ENCODE data around the gene HBS1L. TPM values are rescaled to one million over a fixed set of nuclear protein-coding genes. Genes with fewer than 3 reads are reported as not detected.

Gene HBS1L
- total RNA-seq, 1 experiment from 2014 or later, result 95.4 TPM

DNA sequence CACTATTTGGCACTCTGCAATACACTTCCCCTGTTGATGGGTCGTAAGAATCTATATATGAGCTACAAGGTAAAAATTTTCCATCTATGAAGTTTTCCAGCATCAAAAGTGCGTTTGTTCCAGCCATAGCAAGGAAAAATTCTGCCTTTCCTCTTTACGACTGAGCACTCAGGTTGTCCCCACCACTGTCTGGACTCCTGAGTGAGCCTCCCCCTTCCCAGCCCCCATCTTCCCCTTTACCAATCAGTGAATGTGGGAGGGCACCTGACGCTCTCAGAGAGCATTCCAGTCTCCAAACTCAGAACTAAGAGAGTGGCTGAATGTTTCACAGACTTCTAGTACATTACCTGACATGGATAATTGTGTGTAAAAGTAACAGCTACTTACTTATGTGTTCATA, 104.7 kb downstream of the HBS1L start, which contains the start of gene ALDH8A1 (continued):
- TF ChIP-seq, protein P1, sequence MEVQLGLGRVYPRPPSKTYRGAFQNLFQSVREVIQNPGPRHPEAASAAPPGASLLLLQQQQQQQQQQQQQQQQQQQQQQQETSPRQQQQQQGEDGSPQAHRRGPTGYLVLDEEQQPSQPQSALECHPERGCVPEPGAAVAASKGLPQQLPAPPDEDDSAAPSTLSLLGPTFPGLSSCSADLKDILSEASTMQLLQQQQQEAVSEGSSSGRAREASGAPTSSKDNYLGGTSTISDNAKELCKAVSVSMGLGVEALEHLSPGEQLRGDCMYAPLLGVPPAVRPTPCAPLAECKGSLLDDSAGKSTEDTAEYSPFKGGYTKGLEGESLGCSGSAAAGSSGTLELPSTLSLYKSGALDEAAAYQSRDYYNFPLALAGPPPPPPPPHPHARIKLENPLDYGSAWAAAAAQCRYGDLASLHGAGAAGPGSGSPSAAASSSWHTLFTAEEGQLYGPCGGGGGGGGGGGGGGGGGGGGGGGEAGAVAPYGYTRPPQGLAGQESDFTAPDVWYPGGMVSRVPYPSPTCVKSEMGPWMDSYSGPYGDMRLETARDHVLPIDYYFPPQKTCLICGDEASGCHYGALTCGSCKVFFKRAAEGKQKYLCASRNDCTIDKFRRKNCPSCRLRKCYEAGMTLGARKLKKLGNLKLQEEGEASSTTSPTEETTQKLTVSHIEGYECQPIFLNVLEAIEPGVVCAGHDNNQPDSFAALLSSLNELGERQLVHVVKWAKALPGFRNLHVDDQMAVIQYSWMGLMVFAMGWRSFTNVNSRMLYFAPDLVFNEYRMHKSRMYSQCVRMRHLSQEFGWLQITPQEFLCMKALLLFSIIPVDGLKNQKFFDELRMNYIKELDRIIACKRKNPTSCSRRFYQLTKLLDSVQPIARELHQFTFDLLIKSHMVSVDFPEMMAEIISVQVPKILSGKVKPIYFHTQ (CRISPR knock-in tag; IDR thresholded peaks at IDR 0.05), result no peak
- TF ChIP-seq FOXP1 (CRISPR knock-in tag; IDR thresholded peaks at IDR 0.05; ENCODE audit: borderline replicate concordance) (no peak), SMAD3 (CRISPR knock-in tag; IDR thresholded peaks at IDR 0.05; ENCODE audit: borderline replicate concordance) (no peak), ATF3 (CRISPR knock-in tag; conservative IDR thresholded peaks at IDR 0.05) (no peak), EMX1 (CRISPR knock-in tag; IDR thresholded peaks at IDR 0.05) (no peak), NFE2L1 (CRISPR knock-in tag; IDR thresholded peaks at IDR 0.05) (no peak)
- TF ChIP-seq, protein P2, sequence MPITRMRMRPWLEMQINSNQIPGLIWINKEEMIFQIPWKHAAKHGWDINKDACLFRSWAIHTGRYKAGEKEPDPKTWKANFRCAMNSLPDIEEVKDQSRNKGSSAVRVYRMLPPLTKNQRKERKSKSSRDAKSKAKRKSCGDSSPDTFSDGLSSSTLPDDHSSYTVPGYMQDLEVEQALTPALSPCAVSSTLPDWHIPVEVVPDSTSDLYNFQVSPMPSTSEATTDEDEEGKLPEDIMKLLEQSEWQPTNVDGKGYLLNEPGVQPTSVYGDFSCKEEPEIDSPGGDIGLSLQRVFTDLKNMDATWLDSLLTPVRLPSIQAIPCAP (CRISPR knock-in tag; IDR thresholded peaks at IDR 0.05), result no peak

DNA sequence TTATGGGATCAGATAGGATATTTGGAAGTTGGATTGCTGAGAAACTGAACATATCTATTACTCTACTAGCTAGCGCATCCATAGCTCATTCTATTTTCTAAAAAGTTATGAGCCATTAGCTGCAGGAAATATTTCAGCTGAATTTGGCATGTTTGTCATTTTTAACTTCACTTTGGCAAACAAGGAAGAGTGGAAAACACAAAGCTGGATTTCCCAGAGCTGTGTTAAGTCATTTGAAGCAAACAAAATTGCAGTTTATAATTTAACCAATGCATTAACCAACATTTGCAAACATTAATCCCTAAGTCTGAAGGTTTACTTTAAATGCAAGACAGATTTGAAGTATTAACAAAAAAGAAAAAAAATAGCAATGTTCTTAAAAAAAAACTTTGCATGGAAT, 105.9 kb downstream of the HBS1L start:
- DNase-seq (ENCODE audit: low spot score) (no peak), ATAC-seq (no peak)
- Mint-ChIP-seq H3K27ac (no peak overlapping the region), H3K4me3 (no peak overlapping the region), H3K36me3 (no peaks in the 10 kb centered on the region), H3K9me3 (0 out of 2 replicates have a peak, but pooled peaks cover 4% of the 10 kb centered on the region), H3K27me3 (ENCODE audit: low read depth) (no peaks in the 10 kb centered on the region), H3K4me1 (peaks cover 5% of the 10 kb centered on the region; the same call in 1 of the 2 replicates)
- no peak for TF ChIP-seq ETV6 (CRISPR knock-in tag; IDR thresholded peaks at IDR 0.05)
- TF ChIP-seq IRF2 (CRISPR knock-in tag; IDR thresholded peaks at IDR 0.05; ENCODE audit: borderline replicate concordance, low read depth), result no peak
- CTCF ChIA-PET, result interaction anchor here (0.6 to 1.4 kb wide), 2 partner anchors 54 to 214 kb away, joined by 4 read pairs; no protein-coding TSS in a partner anchor
- POLR2A ChIA-PET, result no interaction called here

GRCh38 chr6:134948142-134948541, 106.5 kb downstream of the HBS1L start:
- DNase-seq (ENCODE audit: low spot score), result no peak
- ChIA-PET POLR2A (interaction anchor here (0.7 kb wide), 1 partner anchor 1134 kb away, joined by 6 read pairs; no protein-coding TSS in a partner anchor), CTCF (interaction anchor here (0.6 to 1.4 kb wide), 2 partner anchors 54 to 215 kb away, joined by 4 read pairs; no protein-coding TSS in a partner anchor)
- Mint-ChIP-seq H3K27me3 (ENCODE audit: low read depth) (no peaks in the 10 kb centered on the region), H3K27ac (no peak overlapping the region), H3K4me3 (no peak overlapping the region), H3K9me3 (0 out of 2 replicates have a peak, but pooled peaks cover 4% of the 10 kb centered on the region), H3K4me1 (peaks cover 5% of the 10 kb centered on the region; the same call in 1 of the 2 replicates), H3K36me3 (no peaks in the 10 kb centered on the region)
- TF ChIP-seq ATF2 (CRISPR knock-in tag; IDR thresholded peaks at IDR 0.05; ENCODE audit: borderline replicate concordance, low read depth) (no peak), HMGA2 (CRISPR knock-in tag; IDR thresholded peaks at IDR 0.05) (no peak), FOXK1 (CRISPR knock-in tag; IDR thresholded peaks at IDR 0.05) (no peak)
- TF ChIP-seq, protein P3, sequence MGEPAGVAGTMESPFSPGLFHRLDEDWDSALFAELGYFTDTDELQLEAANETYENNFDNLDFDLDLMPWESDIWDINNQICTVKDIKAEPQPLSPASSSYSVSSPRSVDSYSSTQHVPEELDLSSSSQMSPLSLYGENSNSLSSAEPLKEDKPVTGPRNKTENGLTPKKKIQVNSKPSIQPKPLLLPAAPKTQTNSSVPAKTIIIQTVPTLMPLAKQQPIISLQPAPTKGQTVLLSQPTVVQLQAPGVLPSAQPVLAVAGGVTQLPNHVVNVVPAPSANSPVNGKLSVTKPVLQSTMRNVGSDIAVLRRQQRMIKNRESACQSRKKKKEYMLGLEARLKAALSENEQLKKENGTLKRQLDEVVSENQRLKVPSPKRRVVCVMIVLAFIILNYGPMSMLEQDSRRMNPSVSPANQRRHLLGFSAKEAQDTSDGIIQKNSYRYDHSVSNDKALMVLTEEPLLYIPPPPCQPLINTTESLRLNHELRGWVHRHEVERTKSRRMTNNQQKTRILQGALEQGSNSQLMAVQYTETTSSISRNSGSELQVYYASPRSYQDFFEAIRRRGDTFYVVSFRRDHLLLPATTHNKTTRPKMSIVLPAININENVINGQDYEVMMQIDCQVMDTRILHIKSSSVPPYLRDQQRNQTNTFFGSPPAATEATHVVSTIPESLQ (CRISPR knock-in tag; IDR thresholded peaks at IDR 0.05), result no peak
- TF ChIP-seq, protein P4, sequence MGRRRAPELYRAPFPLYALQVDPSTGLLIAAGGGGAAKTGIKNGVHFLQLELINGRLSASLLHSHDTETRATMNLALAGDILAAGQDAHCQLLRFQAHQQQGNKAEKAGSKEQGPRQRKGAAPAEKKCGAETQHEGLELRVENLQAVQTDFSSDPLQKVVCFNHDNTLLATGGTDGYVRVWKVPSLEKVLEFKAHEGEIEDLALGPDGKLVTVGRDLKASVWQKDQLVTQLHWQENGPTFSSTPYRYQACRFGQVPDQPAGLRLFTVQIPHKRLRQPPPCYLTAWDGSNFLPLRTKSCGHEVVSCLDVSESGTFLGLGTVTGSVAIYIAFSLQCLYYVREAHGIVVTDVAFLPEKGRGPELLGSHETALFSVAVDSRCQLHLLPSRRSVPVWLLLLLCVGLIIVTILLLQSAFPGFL (CRISPR knock-in tag; IDR thresholded peaks at IDR 0.05; ENCODE audit: borderline replicate concordance), result no peak
- no peak for ATAC-seq

Data from WTC11 (cell line).